Activated naive CD8-positive, alpha-beta T cell treated with anti-CD3 and anti-CD28 coated beads, Interleukin-2, amount 50 U/mL, for 24 hours (primary cell): ENCODE data around the gene CA10.

Source experiments
- ATAC-seq: fragments of 150-1000 bp; cut with Tn5 transposase; one replicate; pipeline ENCODE4 v1.10.0; 2021
- DNase-seq: peaks from one replicate; pipeline ENCODE4 v3.0.0; 2021
- H3K27ac Mint-ChIP-seq: one replicate; pipeline ENCODE4 v1.8.0; 2021; ENCODE audit warnings: mild to moderate bottlenecking, mixed read lengths
- H3K27me3 Mint-ChIP-seq: one replicate; pipeline ENCODE4 v1.8.0; 2021; ENCODE audit warnings: mixed read lengths
- H3K36me3 Mint-ChIP-seq: one replicate; pipeline ENCODE4 v1.8.0; 2021; ENCODE audit warnings: low read depth, mixed read lengths
- H3K4me1 Mint-ChIP-seq: one replicate; pipeline ENCODE4 v1.8.0; 2021; ENCODE audit warnings: mixed read lengths
- H3K4me3 Mint-ChIP-seq: one replicate; pipeline ENCODE4 v1.8.0; 2021; ENCODE audit warnings: mild to moderate bottlenecking, moderate library complexity, mixed read lengths
- H3K9me3 Mint-ChIP-seq: one replicate; pipeline ENCODE4 v1.8.0; 2021; ENCODE audit warnings: mixed read lengths

CA10 gene

DNA sequence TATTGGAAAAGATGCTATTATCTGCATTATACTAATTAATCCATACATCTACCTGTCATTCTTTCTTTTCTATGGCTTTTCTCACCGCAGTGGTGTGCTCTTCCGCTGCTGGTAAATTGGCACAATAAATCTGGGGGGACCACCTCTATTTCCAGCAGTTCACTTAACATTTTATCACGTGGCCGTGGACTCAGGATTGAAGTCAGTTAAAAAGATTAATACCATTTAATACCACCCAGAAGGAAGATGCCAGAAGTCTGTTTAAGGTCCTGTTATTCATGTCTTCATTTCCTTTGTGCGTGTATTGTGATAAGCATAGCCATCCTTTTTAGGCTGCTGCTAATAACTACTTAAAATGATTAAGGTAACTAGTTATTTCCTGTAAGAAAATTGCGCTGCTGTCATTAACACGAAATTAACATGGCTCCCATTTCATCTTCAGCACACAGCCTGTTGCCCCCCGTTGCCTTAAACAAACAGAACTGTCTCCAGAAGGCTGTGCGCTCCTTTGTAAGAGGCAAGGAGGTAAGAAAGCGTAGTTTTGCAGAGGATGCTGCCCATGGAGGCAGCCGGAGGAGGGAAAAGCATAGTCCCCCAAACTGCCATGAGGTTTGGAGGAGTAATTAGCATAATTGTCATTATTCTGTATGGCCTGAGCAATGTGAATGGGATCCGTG is 483.8 kb downstream of the CA10 start:
- no peaks in the 10 kb centered on the region for H3K27me3 Mint-ChIP-seq
- no peak overlapping the region for H3K27ac Mint-ChIP-seq
- H3K4me3 Mint-ChIP-seq: no peak overlapping the region
- H3K36me3 Mint-ChIP-seq: no peaks in the 10 kb centered on the region
- peaks cover 4% of the 10 kb centered on the region for H3K9me3 Mint-ChIP-seq
- no peak for ATAC-seq
- H3K4me1 Mint-ChIP-seq: no peaks in the 10 kb centered on the region
- DNase-seq: no peak

DNA sequence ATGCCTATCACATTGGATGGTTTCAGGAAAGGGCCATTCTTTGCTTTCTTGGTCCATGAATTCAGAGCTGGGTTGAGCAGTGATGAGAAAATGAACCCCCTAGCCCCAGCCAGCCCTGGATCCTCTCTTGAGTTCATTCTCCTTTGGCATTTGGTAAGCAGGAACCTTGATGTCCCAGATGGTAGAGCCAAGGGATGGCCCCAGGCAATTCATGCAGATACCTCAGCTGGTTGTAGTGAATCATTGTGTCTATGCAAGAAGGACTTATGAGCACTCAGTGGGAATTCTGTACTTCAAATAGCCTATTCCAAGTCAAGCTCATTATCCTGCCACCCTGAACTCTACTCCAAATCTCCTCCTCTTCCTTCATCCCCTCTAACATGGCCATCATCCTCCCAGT is 485.4 kb downstream of the CA10 start:
- DNase-seq (no peak), ATAC-seq (no peak)
- no peak overlapping the region for H3K4me3 Mint-ChIP-seq
- no peaks in the 10 kb centered on the region for H3K36me3 Mint-ChIP-seq
- H3K27me3 Mint-ChIP-seq: no peaks in the 10 kb centered on the region
- peaks cover 4% of the 10 kb centered on the region for H3K9me3 Mint-ChIP-seq
- no peak overlapping the region for H3K27ac Mint-ChIP-seq
- no peaks in the 10 kb centered on the region for H3K4me1 Mint-ChIP-seq

GRCh38 chr17:51672065-51672464 is 486.4 kb downstream of the CA10 start:
- DNase-seq: no peak
- H3K4me1 Mint-ChIP-seq: no peaks in the 10 kb centered on the region
- H3K9me3 Mint-ChIP-seq: peaks cover 4% of the 10 kb centered on the region
- H3K36me3 Mint-ChIP-seq: no peaks in the 10 kb centered on the region
- H3K27ac Mint-ChIP-seq: no peak overlapping the region
- H3K4me3 Mint-ChIP-seq: no peak overlapping the region
- ATAC-seq: no peak
- H3K27me3 Mint-ChIP-seq: no peaks in the 10 kb centered on the region

- DNase-seq (no peak), ATAC-seq (no peak)
- Mint-ChIP-seq H3K4me3 (no peak overlapping the region), H3K27me3 (peaks cover 3% of the 10 kb centered on the region), H3K36me3 (no peaks in the 10 kb centered on the region), H3K4me1 (no peaks in the 10 kb centered on the region), H3K27ac (no peak overlapping the region), H3K9me3 (peaks cover 4% of the 10 kb centered on the region)
These were observed 487.6 kb downstream of the CA10 start for GRCh38 chr17:51670899-51671298.

- Mint-ChIP-seq H3K4me1 (no peaks in the 10 kb centered on the region), H3K9me3 (peaks cover 4% of the 10 kb centered on the region), H3K27me3 (peaks cover 5% of the 10 kb centered on the region), H3K4me3 (no peak overlapping the region), H3K27ac (no peak overlapping the region), H3K36me3 (no peaks in the 10 kb centered on the region)
- no peak for DNase-seq
- ATAC-seq: no peak
These were observed 489.6 kb downstream of the CA10 start for GRCh38 chr17:51668963-51669246.

- peaks cover 4% of the 10 kb centered on the region for H3K9me3 Mint-ChIP-seq
- peaks cover 5% of the 10 kb centered on the region for H3K27me3 Mint-ChIP-seq
- no peak overlapping the region for H3K4me3 Mint-ChIP-seq
- no peaks in the 10 kb centered on the region for H3K36me3 Mint-ChIP-seq
- no peak overlapping the region for H3K27ac Mint-ChIP-seq
- no peak for DNase-seq
- ATAC-seq: no peak
- H3K4me1 Mint-ChIP-seq: no peaks in the 10 kb centered on the region
These were observed 490.2 kb downstream of the CA10 start for GRCh38 chr17:51668155-51668962.

DNA sequence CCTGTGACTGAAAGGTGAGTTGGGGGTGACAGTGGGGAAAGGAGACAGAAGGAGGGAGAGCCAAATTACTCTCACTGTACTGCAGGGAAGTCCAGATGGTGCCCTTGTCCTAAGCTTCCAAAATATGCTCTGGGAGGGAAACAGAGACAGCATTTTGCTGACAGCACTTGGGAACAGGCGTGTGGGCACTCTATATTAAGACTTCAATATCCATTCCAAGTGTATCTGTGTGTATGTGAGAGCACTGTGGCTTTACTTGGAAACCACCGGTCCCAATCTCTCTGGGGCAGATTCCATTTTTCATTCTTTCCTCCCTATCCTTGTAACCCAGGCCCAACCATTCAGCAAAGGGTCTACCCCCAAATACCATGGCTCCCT is 490.8 kb downstream of the CA10 start:
- H3K36me3 Mint-ChIP-seq: no peaks in the 10 kb centered on the region
- H3K4me3 Mint-ChIP-seq: no peak overlapping the region
- peaks cover 4% of the 10 kb centered on the region for H3K9me3 Mint-ChIP-seq
- H3K27me3 Mint-ChIP-seq: peaks cover 5% of the 10 kb centered on the region
- ATAC-seq (no peak), DNase-seq (no peak)
- no peaks in the 10 kb centered on the region for H3K4me1 Mint-ChIP-seq
- H3K27ac Mint-ChIP-seq: no peak overlapping the region

GRCh38 chr17:51666971-51667705 is 491.4 kb downstream of the CA10 start:
- Mint-ChIP-seq H3K36me3 (no peaks in the 10 kb centered on the region), H3K4me3 (no peak overlapping the region), H3K27me3 (peaks cover 5% of the 10 kb centered on the region), H3K4me1 (no peaks in the 10 kb centered on the region), H3K27ac (no peak overlapping the region), H3K9me3 (peaks cover 4% of the 10 kb centered on the region)
- ATAC-seq (no peak), DNase-seq (no peak)

- Mint-ChIP-seq H3K36me3 (no peaks in the 10 kb centered on the region), H3K4me3 (no peak overlapping the region), H3K27me3 (peaks cover 5% of the 10 kb centered on the region), H3K27ac (no peak overlapping the region), H3K9me3 (no peaks in the 10 kb centered on the region), H3K4me1 (no peaks in the 10 kb centered on the region)
- no peak for DNase-seq
- ATAC-seq: no peak
These were observed 496.1 kb downstream of the CA10 start for GRCh38 chr17:51662204-51663056.

GRCh38 chr17:51661403-51661802 is 497.1 kb downstream of the CA10 start:
- no peak overlapping the region for H3K27ac Mint-ChIP-seq
- H3K4me1 Mint-ChIP-seq: no peaks in the 10 kb centered on the region
- DNase-seq (no peak), ATAC-seq (no peak)
- H3K4me3 Mint-ChIP-seq: no peak overlapping the region
- H3K27me3 Mint-ChIP-seq: peaks cover 5% of the 10 kb centered on the region
- no peaks in the 10 kb centered on the region for H3K9me3 Mint-ChIP-seq
- H3K36me3 Mint-ChIP-seq: no peaks in the 10 kb centered on the region

DNA sequence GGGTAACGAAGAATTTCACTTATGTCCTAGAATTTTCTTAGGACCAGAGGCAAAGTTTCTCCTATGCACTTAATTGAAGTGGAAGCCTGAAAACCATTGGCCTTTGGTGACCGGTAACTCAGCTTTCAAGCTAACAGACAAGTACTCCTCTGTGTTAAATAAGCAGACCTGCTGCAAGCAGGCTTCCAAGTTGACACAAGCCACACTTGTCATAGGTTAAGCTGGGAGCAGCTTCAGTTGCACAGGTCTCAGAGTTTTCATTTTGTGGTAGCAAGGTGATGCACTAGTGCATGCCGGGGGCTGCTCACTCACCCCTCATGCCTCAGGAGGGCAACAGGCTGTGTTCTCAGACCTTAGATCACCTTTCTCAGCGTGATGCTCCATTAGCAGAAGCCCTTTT is 498.2 kb downstream of the CA10 start:
- Mint-ChIP-seq H3K27ac (no peak overlapping the region), H3K27me3 (peaks cover 2% of the 10 kb centered on the region), H3K4me3 (no peak overlapping the region), H3K4me1 (no peaks in the 10 kb centered on the region), H3K36me3 (no peaks in the 10 kb centered on the region), H3K9me3 (no peaks in the 10 kb centered on the region)
- ATAC-seq (no peak), DNase-seq (no peak)

- Mint-ChIP-seq H3K27me3 (no peaks in the 10 kb centered on the region), H3K9me3 (no peaks in the 10 kb centered on the region), H3K36me3 (no peaks in the 10 kb centered on the region), H3K27ac (no peak overlapping the region), H3K4me1 (no peaks in the 10 kb centered on the region), H3K4me3 (no peak overlapping the region)
- DNase-seq (no peak), ATAC-seq (no peak)
These were observed 501.3 kb downstream of the CA10 start for GRCh38 chr17:51657224-51657623.

DNA sequence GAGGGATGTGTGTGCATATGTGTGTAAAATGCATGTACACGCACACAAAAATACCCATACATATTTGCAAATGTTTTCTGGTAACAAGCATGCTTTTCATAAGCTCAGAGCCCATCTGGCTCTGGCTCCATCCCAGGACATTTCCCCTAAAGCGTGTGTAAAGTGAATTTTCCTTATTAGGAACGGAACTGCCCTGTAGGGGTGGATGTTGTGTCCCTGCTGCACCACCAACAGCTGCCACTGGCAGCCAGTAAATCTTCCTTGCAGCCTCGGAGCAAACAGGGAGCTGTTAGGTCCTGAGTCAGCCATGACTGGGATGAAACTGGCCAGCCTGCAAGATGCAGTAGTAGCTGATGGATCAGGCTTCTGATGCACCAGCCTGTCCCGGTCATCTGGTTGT is 504.6 kb downstream of the CA10 start:
- H3K4me1 Mint-ChIP-seq: no peaks in the 10 kb centered on the region
- no peak for DNase-seq
- H3K4me3 Mint-ChIP-seq: no peak overlapping the region
- H3K9me3 Mint-ChIP-seq: no peaks in the 10 kb centered on the region
- no peak for ATAC-seq
- H3K27me3 Mint-ChIP-seq: no peaks in the 10 kb centered on the region
- H3K27ac Mint-ChIP-seq: no peak overlapping the region
- no peaks in the 10 kb centered on the region for H3K36me3 Mint-ChIP-seq

- Mint-ChIP-seq H3K9me3 (no peaks in the 10 kb centered on the region), H3K27ac (no peak overlapping the region), H3K27me3 (peaks cover 2% of the 10 kb centered on the region), H3K4me1 (no peaks in the 10 kb centered on the region), H3K4me3 (no peak overlapping the region), H3K36me3 (no peaks in the 10 kb centered on the region)
- DNase-seq (no peak), ATAC-seq (no peak)
These were observed 506.0 kb downstream of the CA10 start for GRCh38 chr17:51652529-51652928.
